CD14-positive monocyte (primary cell): Measurements from ENCODE around the gene MED10. TPM values are rescaled to one million over a fixed set of nuclear protein-coding genes. Genes with fewer than 3 reads are reported as not detected.

Source experiments
- DNase-seq, 3 donors: peaks; one replicate each; pipeline ENCODE4 v3.0.0-alpha.2; 2011 to 2022
- H2AFZ ChIP-seq: 2 replicates; pipeline ENCODE4 v1.6.0; 2012; ENCODE audit warnings: mild to moderate bottlenecking, low read depth, low read length, inconsistent platforms; ENCODE audit not compliant: insufficient read depth, poor library complexity, severe bottlenecking
- H3K27ac ChIP-seq, 2 donors: 1 replicate in 1 of 2; 2 replicates in 1 of 2; pipeline ENCODE4 v1.5.1; 2012 to 2013; ENCODE audit warnings: low read length in 2 of 2, control low read depth in 1 of 2, inconsistent platforms in 1 of 2, low read depth in 1 of 2, mild to moderate bottlenecking in 1 of 2
- H3K27me3 ChIP-seq, 2 donors: one replicate each; pipeline versions ENCODE4 v1.6.0 to v1.6.1; 2011 to 2013; ENCODE audit warnings: low read length in 2 of 2; ENCODE audit not compliant: control insufficient read depth in 2 of 2, insufficient read depth in 2 of 2
- H3K36me3 ChIP-seq, 2 donors: replicated peaks in 1 of 2; 1 replicate in 1 of 2; 2 replicates in 1 of 2; pipeline versions ENCODE4 v1.5.1 to v1.6.1; 2012 to 2013; ENCODE audit warnings: low read length in 2 of 2, control low read depth in 1 of 2, inconsistent platforms in 1 of 2, mild to moderate bottlenecking in 1 of 2; ENCODE audit not compliant: insufficient read depth in 2 of 2, control insufficient read depth in 1 of 2
- H3K4me1 ChIP-seq, 2 donors: 1 replicate in 1 of 2; 2 replicates in 1 of 2; pipeline versions ENCODE4 v1.5.1 to v1.6.1; 2012 to 2013; ENCODE audit warnings: low read length in 2 of 2, control low read depth in 1 of 2, inconsistent platforms in 1 of 2, mild to moderate bottlenecking in 1 of 2, moderate library complexity in 1 of 2; ENCODE audit not compliant: insufficient read depth in 2 of 2, control insufficient read depth in 1 of 2
- H3K4me2 ChIP-seq: replicated peaks from 2 replicates; pipeline ENCODE3; 2012; ENCODE audit warnings: low read length, moderate library complexity, mild to moderate bottlenecking; ENCODE audit not compliant: poor library complexity, severe bottlenecking; ENCODE audit errors: extremely low read depth
- H3K4me3 ChIP-seq, 3 experiments: fragments of 200-600 bp in 1 of 3; sonication (generic) in 1 of 3; replicated peaks in 1 of 3; 1 replicate in 2 of 3; 2 replicates in 1 of 3; pipeline ENCODE4 v1.5.1; 2011 to 2013; ENCODE audit warnings: low read length in 3 of 3, mild to moderate bottlenecking in 3 of 3, control low read depth in 2 of 3, low read depth in 2 of 3, inconsistent platforms in 1 of 3, moderate library complexity in 1 of 3
- H3K79me2 ChIP-seq: 2 replicates; pipeline ENCODE4 v1.6.0; 2012; ENCODE audit warnings: mild to moderate bottlenecking, control low read depth, inconsistent platforms, low read length, moderate library complexity; ENCODE audit not compliant: insufficient read depth
- H3K9ac ChIP-seq: 2 replicates; pipeline ENCODE4 v1.6.0; 2017; ENCODE audit warnings: low read length, mild to moderate bottlenecking; ENCODE audit not compliant: insufficient read depth, poor library complexity, severe bottlenecking
- H3K9me3 ChIP-seq, 2 donors: replicated peaks in 1 of 2; 1 replicate in 1 of 2; 2 replicates in 1 of 2; pipeline versions ENCODE4 v1.5.1 to v1.6.1; 2012 to 2013; ENCODE audit warnings: low read length in 2 of 2, control low read depth in 1 of 2; ENCODE audit not compliant: control insufficient read depth in 1 of 2, insufficient read depth in 1 of 2
- H4K20me1 ChIP-seq: 2 replicates; pipeline ENCODE4 v1.6.0; 2012; ENCODE audit warnings: mild to moderate bottlenecking, low read length, control low read depth, moderate library complexity; ENCODE audit not compliant: insufficient read depth
- H3K27ac Mint-ChIP-seq, 7 donors: one replicate each; pipeline ENCODE4 v1.8.0; 2020; ENCODE audit warnings: mild to moderate bottlenecking in 7 of 7, mixed read lengths in 7 of 7, moderate library complexity in 6 of 7, inconsistent platforms in 2 of 7
- H3K27me3 Mint-ChIP-seq, 3 donors: one replicate each; pipeline ENCODE4 v1.8.0; 2021 to 2022; ENCODE audit warnings: low read depth in 3 of 3, mild to moderate bottlenecking in 3 of 3, mixed read lengths in 3 of 3, moderate library complexity in 3 of 3, inconsistent platforms in 1 of 3
- H3K36me3 Mint-ChIP-seq, 2 donors: one replicate each; pipeline ENCODE4 v1.8.0; 2020; ENCODE audit warnings: mixed read lengths in 2 of 2, inconsistent platforms in 1 of 2, mild to moderate bottlenecking in 1 of 2
- H3K4me1 Mint-ChIP-seq: one replicate; pipeline ENCODE4 v1.8.0; 2020; ENCODE audit warnings: mild to moderate bottlenecking, mixed read lengths
- H3K4me3 Mint-ChIP-seq, 2 donors: one replicate each; pipeline ENCODE4 v1.8.0; 2020; ENCODE audit warnings: mild to moderate bottlenecking in 2 of 2, mixed read lengths in 2 of 2, moderate library complexity in 1 of 2
- H3K9me3 Mint-ChIP-seq, 7 donors: one replicate each; pipeline ENCODE4 v1.8.0; 2020 to 2022; ENCODE audit warnings: mixed read lengths in 7 of 7, mild to moderate bottlenecking in 6 of 7, moderate library complexity in 6 of 7, inconsistent platforms in 2 of 7
- whole genome bisulfite sequencing: methylation state at CpG from one replicate; pipeline ENCODE4 v1.1.5; 2013; ENCODE audit warnings: missing lambda C conversion rate; ENCODE audit not compliant: insufficient coverage; 5-methylcytosine and 5-hydroxymethylcytosine counted together
- intact Hi-C, 2 donors: fragments of 100-400 bp; cut with micrococcal nuclease; formaldehyde crosslinking; loops; one replicate each; pipeline versions ENCODE4 v1.15.0 to v1.15.1; 2023
- polyA plus RNA-seq, 3 donors: library from polyadenylated mRNA; depleted of rRNA in 1 of 3; unstranded in 2 of 3; stranded (reverse) in 1 of 3; fragments of 300-500 nt in 2 of 3; fragments of >200 nt in 1 of 3; fragmentation: Illumina TruSeq in 2 of 3; gene quantifications; 1 replicate in 2 of 3; 2 replicates in 1 of 3; pipeline ENCODE4 v1.2.3, GENCODE V29; 2012 to 2021
- TF ChIP-seq, protein P1 (sequence below): fragments of 200-600 bp; IDR thresholded peaks from one replicate; pipeline ENCODE4 v1.8.0; 2022; ENCODE audit warnings: antibody characterized with exemption, mild to moderate bottlenecking

MED10 gene
- polyA plus RNA-seq, 3 donors = 27.6 to 47.8 (median 47.3) TPM

DNA sequence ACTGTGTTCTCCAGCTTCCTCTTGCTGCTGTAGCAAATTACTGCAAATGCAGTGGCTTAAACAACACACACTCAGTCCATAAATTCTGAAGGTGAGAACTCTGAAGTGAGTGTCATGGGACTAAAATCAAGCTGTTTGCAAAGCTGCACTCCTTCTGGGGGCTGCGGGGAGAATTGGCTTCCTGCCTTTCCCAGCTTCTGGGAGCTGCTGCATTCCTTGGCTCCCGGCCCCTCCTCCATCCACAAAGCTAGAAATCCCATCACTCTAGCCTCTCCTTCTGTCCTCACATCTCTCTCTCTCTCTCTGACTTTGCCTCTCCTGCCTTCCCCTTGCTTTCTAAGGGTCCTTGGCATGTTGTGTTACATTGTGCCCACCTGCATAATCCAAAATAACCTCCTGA lies 14.2 kb upstream of the MED10 start:
- Histone ChIP-seq H2AFZ (no peak overlapping the region), H3K79me2 (no peaks in the 10 kb centered on the region), H3K9me3 (no peaks in the 10 kb centered on the region), H3K36me3 (no peaks in the 10 kb centered on the region), H4K20me1 (no peaks in the 10 kb centered on the region), H3K4me3 (no peak overlapping the region), H3K4me1 (no peaks in the 10 kb centered on the region), H3K4me2 (no peak overlapping the region), H3K27me3 (no peaks in the 10 kb centered on the region), H3K27ac (no peak overlapping the region), H3K9ac (no peak overlapping the region)
- Mint-ChIP-seq H3K4me1 (no peaks in the 10 kb centered on the region), H3K9me3 (peaks cover 0 to 3% (median 1%) of the 10 kb centered on the region in 7 donors), H3K27me3 (peaks cover 2 to 8% (median 8%) of the 10 kb centered on the region in 3 donors), H3K4me3 (no peak overlapping the region), H3K36me3 (no peaks in the 10 kb centered on the region), H3K27ac (no peak overlapping the region)
- WGBS = 60% methylated on average over 2 of the region's 2 CpGs
- intact Hi-C loops = no loop called here
- DNase-seq = no peak
- TF ChIP-seq, protein P1, sequence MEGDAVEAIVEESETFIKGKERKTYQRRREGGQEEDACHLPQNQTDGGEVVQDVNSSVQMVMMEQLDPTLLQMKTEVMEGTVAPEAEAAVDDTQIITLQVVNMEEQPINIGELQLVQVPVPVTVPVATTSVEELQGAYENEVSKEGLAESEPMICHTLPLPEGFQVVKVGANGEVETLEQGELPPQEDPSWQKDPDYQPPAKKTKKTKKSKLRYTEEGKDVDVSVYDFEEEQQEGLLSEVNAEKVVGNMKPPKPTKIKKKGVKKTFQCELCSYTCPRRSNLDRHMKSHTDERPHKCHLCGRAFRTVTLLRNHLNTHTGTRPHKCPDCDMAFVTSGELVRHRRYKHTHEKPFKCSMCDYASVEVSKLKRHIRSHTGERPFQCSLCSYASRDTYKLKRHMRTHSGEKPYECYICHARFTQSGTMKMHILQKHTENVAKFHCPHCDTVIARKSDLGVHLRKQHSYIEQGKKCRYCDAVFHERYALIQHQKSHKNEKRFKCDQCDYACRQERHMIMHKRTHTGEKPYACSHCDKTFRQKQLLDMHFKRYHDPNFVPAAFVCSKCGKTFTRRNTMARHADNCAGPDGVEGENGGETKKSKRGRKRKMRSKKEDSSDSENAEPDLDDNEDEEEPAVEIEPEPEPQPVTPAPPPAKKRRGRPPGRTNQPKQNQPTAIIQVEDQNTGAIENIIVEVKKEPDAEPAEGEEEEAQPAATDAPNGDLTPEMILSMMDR = no peak

DNA sequence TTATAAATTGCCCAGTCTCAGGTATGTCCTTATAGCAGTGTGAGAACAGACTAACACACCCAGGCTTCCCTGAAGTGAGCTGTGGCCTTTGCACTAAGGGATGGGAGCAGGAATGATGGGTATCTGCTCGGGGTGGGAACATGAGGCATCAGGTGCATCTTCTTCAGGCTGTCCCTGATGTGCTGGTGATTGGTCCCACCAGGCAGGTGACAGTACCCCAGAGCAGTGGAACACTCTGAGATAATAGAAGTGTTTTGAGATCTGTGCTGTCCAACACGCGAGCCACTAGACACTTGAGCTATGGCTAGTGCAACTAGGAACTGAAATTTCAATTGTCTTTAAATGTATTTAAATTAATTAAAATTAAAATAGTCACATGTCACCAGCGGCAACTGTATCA lies 12.8 kb upstream of the MED10 start:
- no peaks in the 10 kb centered on the region for H3K27me3 ChIP-seq
- Mint-ChIP-seq H3K27ac (no peak overlapping the region), H3K4me1 (no peaks in the 10 kb centered on the region), H3K27me3 (peaks cover 4 to 10% (median 6%) of the 10 kb centered on the region in 3 donors), H3K36me3 (no peaks in the 10 kb centered on the region), H3K4me3 (peak overlapping the region in 1 of 2 donors; percentile 20), H3K9me3 (peaks cover 0 to 3% (median 0%) of the 10 kb centered on the region in 7 donors)
- H4K20me1 ChIP-seq = no peaks in the 10 kb centered on the region
- no peak for DNase-seq
- H3K27ac ChIP-seq = no peak overlapping the region
- no peaks in the 10 kb centered on the region for H3K4me1 ChIP-seq
- no peaks in the 10 kb centered on the region for H3K9me3 ChIP-seq
- no peak overlapping the region for H2AFZ ChIP-seq
- H3K4me2 ChIP-seq = no peak overlapping the region
- TF ChIP-seq, protein P1 = no peak
- intact Hi-C loops = no loop called here
- no peak overlapping the region for H3K4me3 ChIP-seq
- no peaks in the 10 kb centered on the region for H3K36me3 ChIP-seq
- H3K9ac ChIP-seq = no peak overlapping the region
- 60% methylated on average over 1 of the region's 4 CpGs for WGBS
- H3K79me2 ChIP-seq = no peaks in the 10 kb centered on the region
